Measurements from ENCODE around the gene HNRNPDL. TPM values are rescaled to one million over a fixed set of nuclear protein-coding genes. Genes with fewer than 3 reads are reported as not detected.

HNRNPDL gene
- polyA plus RNA-seq, 3 donors = 89.8 to 294 (median 112) TPM

- H3K27me3 ChIP-seq (ENCODE audit: control insufficient read depth in 2 of 2, insufficient read depth in 2 of 2, low read length in 2 of 2) = no peaks in the 10 kb centered on the region
- Mint-ChIP-seq H3K4me3 (no peak overlapping the region), H3K4me1 (no peaks in the 10 kb centered on the region)
Observed at GRCh38 chr4:82403725-82404124, 26.5 kb downstream of the HNRNPDL start.

GRCh38 chr4:82402196-82402775 is 28.0 kb downstream of the HNRNPDL start:
- no peak overlapping the region for H3K4me2 ChIP-seq (replicated peaks; ENCODE audit: extremely low read depth, low read length, poor library complexity, severe bottlenecking)
- no peak overlapping the region for H3K27ac ChIP-seq (ENCODE audit: low read depth in 1 of 2, low read length in 2 of 2)
- DNase-seq = no peak
- intact Hi-C loops (cut with micrococcal nuclease) = no loop called here
- no peaks in the 10 kb centered on the region for H3K27me3 ChIP-seq (ENCODE audit: control insufficient read depth in 2 of 2, insufficient read depth in 2 of 2, low read length in 2 of 2)
- H3K36me3 Mint-ChIP-seq = no peaks in the 10 kb centered on the region
- H3K9me3 Mint-ChIP-seq = peaks cover 0 to 7% (median 5%) of the 10 kb centered on the region in 7 donors
- whole genome bisulfite sequencing (ENCODE audit: insufficient coverage) = 94% methylated on average over 9 of the region's 17 CpGs
- H3K4me1 Mint-ChIP-seq = no peaks in the 10 kb centered on the region
- H3K36me3 ChIP-seq (replicated peaks in 1 of 2; ENCODE audit: control insufficient read depth in 1 of 2, insufficient read depth in 2 of 2, low read length in 2 of 2) = no peaks in the 10 kb centered on the region
- TF ChIP-seq CTCF (IDR thresholded peaks at IDR 0.05) = no peak
- no peak overlapping the region for H2AFZ ChIP-seq (ENCODE audit: insufficient read depth, low read depth, low read length, poor library complexity, severe bottlenecking)
- no peaks in the 10 kb centered on the region for H3K4me1 ChIP-seq (ENCODE audit: control insufficient read depth in 1 of 2, insufficient read depth in 2 of 2, low read length in 2 of 2)
- H3K4me3 Mint-ChIP-seq = no peak overlapping the region
- no peaks in the 10 kb centered on the region for H3K9me3 ChIP-seq (replicated peaks in 1 of 2; ENCODE audit: control insufficient read depth in 1 of 2, insufficient read depth in 1 of 2, low read length in 2 of 2)
- no peak overlapping the region for H3K27ac Mint-ChIP-seq
- no peak overlapping the region for H3K4me3 ChIP-seq (replicated peaks in 1 of 3; ENCODE audit: low read depth in 2 of 3, low read length in 3 of 3)
- H3K27me3 Mint-ChIP-seq (ENCODE audit: low read depth in 3 of 3) = peaks cover 0 to 3% (median 2%) of the 10 kb centered on the region in 3 donors
- H3K9ac ChIP-seq (ENCODE audit: insufficient read depth, low read length, poor library complexity, severe bottlenecking) = no peak overlapping the region
- no peaks in the 10 kb centered on the region for H3K79me2 ChIP-seq (ENCODE audit: insufficient read depth, low read length)
- H4K20me1 ChIP-seq (ENCODE audit: insufficient read depth, low read length) = no peaks in the 10 kb centered on the region

More at GRCh38 chr4:82403725-82404124, 26.5 kb downstream of the HNRNPDL start:
- Histone ChIP-seq H3K27ac (ENCODE audit: low read depth in 1 of 2, low read length in 2 of 2) (no peak overlapping the region), H3K9me3 (replicated peaks in 1 of 2; ENCODE audit: control insufficient read depth in 1 of 2, insufficient read depth in 1 of 2, low read length in 2 of 2) (no peaks in the 10 kb centered on the region), H3K4me1 (ENCODE audit: control insufficient read depth in 1 of 2, insufficient read depth in 2 of 2, low read length in 2 of 2) (no peaks in the 10 kb centered on the region), H2AFZ (ENCODE audit: insufficient read depth, low read depth, low read length, poor library complexity, severe bottlenecking) (no peak overlapping the region), H4K20me1 (ENCODE audit: insufficient read depth, low read length) (no peaks in the 10 kb centered on the region), H3K9ac (ENCODE audit: insufficient read depth, low read length, poor library complexity, severe bottlenecking) (no peak overlapping the region), H3K4me3 (replicated peaks in 1 of 3; ENCODE audit: low read depth in 2 of 3, low read length in 3 of 3) (no peak overlapping the region), H3K36me3 (replicated peaks in 1 of 2; ENCODE audit: control insufficient read depth in 1 of 2, insufficient read depth in 2 of 2, low read length in 2 of 2) (no peaks in the 10 kb centered on the region), H3K4me2 (replicated peaks; ENCODE audit: extremely low read depth, low read length, poor library complexity, severe bottlenecking) (no peak overlapping the region), H3K79me2 (ENCODE audit: insufficient read depth, low read length) (no peaks in the 10 kb centered on the region)
- Mint-ChIP-seq H3K27ac (no peak overlapping the region), H3K27me3 (ENCODE audit: low read depth in 3 of 3) (peaks cover 2 to 3% (median 2%) of the 10 kb centered on the region in 3 donors), H3K9me3 (peaks cover 0 to 11% (median 5%) of the 10 kb centered on the region in 7 donors), H3K36me3 (no peaks in the 10 kb centered on the region)
- WGBS (ENCODE audit: insufficient coverage) = no CpG with 5 or more reads among the region's 1 CpG
- no peak for TF ChIP-seq CTCF (IDR thresholded peaks at IDR 0.05)
- no peak for DNase-seq
- intact Hi-C loops (cut with micrococcal nuclease) = no loop called here
